AG09309 (cell line): ENCODE data around the gene TUBB1.
A peak's percentile ranks its signal among the peaks of the same experiment; 100 is the strongest.
"Not testable (repeated sequence)": the region's sequence is repeated elsewhere in the genome, so short reads cannot be mapped to it uniquely, and the experiment has no call there.

ENCODE experiments used
- DNase-seq: peaks from one replicate; pipeline ENCODE4 v3.0.0-alpha.2; 2010; ENCODE audit warnings: low read depth
- H3K4me3 ChIP-seq: 2 replicates; pipeline ENCODE4 v1.5.1; 2011; ENCODE audit warnings: mild to moderate bottlenecking, low read depth, low read length, moderate library complexity; ENCODE audit not compliant: control insufficient read depth
- TF ChIP-seq, protein P1 (sequence below): IDR thresholded peaks from 2 replicates; pipeline ENCODE4 v1.5.1; 2011; ENCODE audit warnings: mild to moderate bottlenecking, low read depth, low read length, inconsistent platforms; ENCODE audit not compliant: insufficient read depth, control insufficient read depth; ENCODE audit errors: missing control alignments

TUBB1 gene

GRCh38 chr20:58976061-58976730 lies 43.0 kb upstream of the TUBB1 start:
- H3K4me3 ChIP-seq, result no peak overlapping the region
- TF ChIP-seq, protein P1, sequence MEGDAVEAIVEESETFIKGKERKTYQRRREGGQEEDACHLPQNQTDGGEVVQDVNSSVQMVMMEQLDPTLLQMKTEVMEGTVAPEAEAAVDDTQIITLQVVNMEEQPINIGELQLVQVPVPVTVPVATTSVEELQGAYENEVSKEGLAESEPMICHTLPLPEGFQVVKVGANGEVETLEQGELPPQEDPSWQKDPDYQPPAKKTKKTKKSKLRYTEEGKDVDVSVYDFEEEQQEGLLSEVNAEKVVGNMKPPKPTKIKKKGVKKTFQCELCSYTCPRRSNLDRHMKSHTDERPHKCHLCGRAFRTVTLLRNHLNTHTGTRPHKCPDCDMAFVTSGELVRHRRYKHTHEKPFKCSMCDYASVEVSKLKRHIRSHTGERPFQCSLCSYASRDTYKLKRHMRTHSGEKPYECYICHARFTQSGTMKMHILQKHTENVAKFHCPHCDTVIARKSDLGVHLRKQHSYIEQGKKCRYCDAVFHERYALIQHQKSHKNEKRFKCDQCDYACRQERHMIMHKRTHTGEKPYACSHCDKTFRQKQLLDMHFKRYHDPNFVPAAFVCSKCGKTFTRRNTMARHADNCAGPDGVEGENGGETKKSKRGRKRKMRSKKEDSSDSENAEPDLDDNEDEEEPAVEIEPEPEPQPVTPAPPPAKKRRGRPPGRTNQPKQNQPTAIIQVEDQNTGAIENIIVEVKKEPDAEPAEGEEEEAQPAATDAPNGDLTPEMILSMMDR, result no peak
- no peak for DNase-seq

GRCh38 chr20:58978351-58979190 lies 40.7 kb upstream of the TUBB1 start:
- TF ChIP-seq, protein P1, result no peak
- DNase-seq, result no peak

GRCh38 chr20:58980711-58981627 lies 38.3 kb upstream of the TUBB1 start, which contains the start of gene NELFCD:
TSS of gene NELFCD (plus strand) at chr20:58981256. CDS start at chr20:58981310, 54 bp downstream.
- no peak for DNase-seq
- TF ChIP-seq, protein P1, result no peak
- peak within 1 kb of the TSS; percentile 83 for H3K4me3 ChIP-seq

More at GRCh38 chr20:58978351-58979190, 40.7 kb upstream of the TUBB1 start:
- H3K4me3 ChIP-seq, result no peak overlapping the region

DNA sequence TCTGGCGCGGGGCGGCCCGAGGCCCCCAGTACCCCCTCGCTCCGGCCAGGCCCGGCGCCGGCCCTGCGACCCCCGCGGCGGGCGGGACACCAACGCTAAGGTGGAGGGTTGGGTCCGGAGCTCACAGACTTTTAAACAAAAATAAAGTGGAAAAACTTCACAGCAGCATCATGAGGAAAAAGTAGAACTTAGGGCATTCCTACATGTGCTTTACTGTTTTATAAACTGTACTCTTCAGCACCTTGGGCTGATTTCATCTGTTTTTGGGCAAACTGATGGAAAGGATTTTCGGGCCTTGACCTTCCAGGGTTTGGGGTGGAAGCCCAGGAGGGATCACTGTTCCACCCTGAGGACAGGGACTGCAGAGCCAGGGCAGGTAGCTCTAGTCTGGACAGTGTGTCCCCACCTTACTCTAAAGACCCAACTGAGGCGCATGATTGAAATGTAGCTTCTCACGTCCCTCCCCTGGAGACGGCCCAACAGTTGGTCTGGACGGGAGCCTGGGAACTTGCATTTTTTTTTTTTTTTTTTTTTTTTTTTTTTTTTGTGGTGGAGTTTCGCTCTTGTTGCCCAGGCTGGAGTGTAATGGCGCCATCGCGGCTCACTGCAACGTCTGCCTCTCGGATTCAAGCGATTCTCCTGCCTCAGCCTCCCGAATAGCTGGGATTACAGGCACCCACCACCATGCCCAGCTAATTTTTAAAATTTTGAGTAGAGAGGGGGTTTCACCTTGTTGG lies 37.4 kb upstream of the TUBB1 start:
- no peak for DNase-seq

GRCh38 chr20:58982406-58983114 lies 36.7 kb upstream of the TUBB1 start:
- DNase-seq, result no peak
- peak overlapping the region; percentile 83 for H3K4me3 ChIP-seq
- TF ChIP-seq, protein P1, result no peak

More for the DNA sequence above, 37.4 kb upstream of the TUBB1 start:
- peak overlapping the region; percentile 83 for H3K4me3 ChIP-seq
- TF ChIP-seq, protein P1, result no peak

DNA sequence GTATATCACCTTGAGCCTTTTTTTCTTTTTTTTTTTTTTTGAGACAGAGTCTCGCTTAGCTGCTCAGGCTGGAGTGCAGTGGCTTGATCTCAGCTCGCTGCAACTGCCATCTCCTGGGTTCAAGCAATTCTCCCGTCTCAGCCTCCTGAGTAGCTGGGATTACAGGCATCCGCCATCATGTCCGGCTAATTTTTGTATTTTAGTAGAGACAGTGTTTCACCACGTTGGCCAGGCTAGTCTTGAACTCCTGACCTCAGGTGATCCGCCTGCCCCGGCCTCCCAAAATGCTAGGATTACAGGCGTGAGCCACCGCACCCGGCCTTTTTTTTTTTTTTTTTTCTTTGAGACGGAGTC lies 36.1 kb upstream of the TUBB1 start:
- DNase-seq, result not testable (repeated sequence)

More for the DNA sequence above, 36.1 kb upstream of the TUBB1 start:
- not testable (repeated sequence) for H3K4me3 ChIP-seq
